Spleen (tissue), 7 donors: ENCODE results near the gene FAM193A.

ENCODE experiments used
- CTCF ChIP-seq, 11 experiments: fragments of 200-600 bp in 7 of 11; fragments of 450-650 bp in 4 of 11; sonication (generic) in 4 of 11; IDR thresholded peaks in 8 of 11; conservative IDR thresholded peaks in 3 of 11; 1 replicate in 7 of 11; 2 replicates in 4 of 11; pipeline versions ENCODE4 v1.4.0 to v1.8.0; 2016 to 2021; ENCODE audit warnings: antibody characterized with exemption in 11 of 11, inconsistent platforms in 4 of 11, mild to moderate bottlenecking in 1 of 11
- POLR2A ChIP-seq, 3 donors: fragments of 450-650 bp; IDR thresholded peaks; one replicate each; pipeline ENCODE4 v1.5.1; 2017; ENCODE audit warnings: antibody characterized with exemption in 3 of 3, mild to moderate bottlenecking in 1 of 3
- donor health status: DM: no; HTN: no; CAD: no; lungs with moderate emphysema.
- donor health status: DM: no; HTN: no; CAD: no.
- donor health status: DM: no; HTN: no; CAD: no.

DNA sequence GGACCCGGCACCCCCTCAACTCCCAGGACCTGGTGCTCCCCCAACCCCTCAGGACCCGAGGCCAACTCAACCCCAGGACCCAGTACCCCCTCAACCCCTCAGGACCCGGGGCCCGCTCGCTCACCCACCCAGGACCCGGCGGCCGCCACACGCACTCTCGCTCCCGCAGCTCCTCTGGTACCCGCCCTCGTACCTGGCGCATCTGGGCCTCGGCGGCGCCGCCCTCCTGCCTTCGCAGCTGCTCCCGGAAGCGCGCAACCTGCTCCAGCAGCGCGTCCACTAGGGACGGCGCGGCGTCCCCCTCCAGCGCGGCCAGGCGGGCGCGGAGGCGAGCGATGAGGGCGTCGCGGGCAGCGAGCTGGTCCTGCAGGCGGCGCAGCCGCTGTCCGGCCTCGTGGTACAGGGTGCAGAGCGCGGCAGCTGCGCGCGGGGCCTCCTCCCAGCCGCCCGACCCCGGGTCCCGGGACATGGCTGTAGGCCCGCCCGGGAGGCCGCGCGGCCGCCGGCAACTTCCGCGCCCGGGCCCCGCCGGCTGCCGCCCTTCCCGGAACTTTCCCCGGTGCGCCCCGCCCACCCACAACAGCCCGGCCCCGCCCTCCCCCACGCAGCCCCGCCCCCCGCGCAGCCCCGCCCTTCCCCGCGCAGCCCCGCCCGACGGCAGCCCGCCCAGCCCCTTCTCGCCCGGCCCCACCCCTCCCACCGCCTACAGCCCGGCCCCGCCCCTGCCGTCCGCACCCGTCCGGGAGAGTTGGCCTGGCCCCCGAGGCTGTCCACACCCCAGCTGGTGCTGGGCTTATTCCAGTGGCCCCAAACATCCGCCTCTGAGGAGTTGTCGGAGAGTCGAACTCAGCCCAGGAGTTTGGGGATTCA lies 219.6 kb downstream of the FAM193A start, which contains the start of gene TNIP2:
- TF ChIP-seq CTCF (IDR thresholded peaks at IDR 0.05 in 8 of 11, conservative IDR thresholded peaks at IDR 0.05 in 3 of 11) = peak in 8 of 11 experiments; percentile 32 to 62 (median 42)
- TF ChIP-seq POLR2A (IDR thresholded peaks at IDR 0.05) = peak in 2 of 3 donors; percentile 65 to 77
